Right cardiac atrium (tissue), 5 donors: ENCODE data around the gene VIT. TPM values are rescaled to one million over a fixed set of nuclear protein-coding genes. Genes with fewer than 3 reads are reported as not detected.

Experiments
- ATAC-seq, 2 donors: fragments of 200-7000 bp; cut with Tn5 transposase; one replicate each; pipeline versions ENCODE4 v1.8.0 to v1.9.1; 2020; ENCODE audit warnings: moderate library complexity in 2 of 2, mild to moderate bottlenecking in 1 of 2
- DNase-seq, 3 donors: peaks; one replicate each; pipeline ENCODE4 v3.0.0-alpha.2; 2020
- H3K27ac ChIP-seq: one replicate; pipeline ENCODE4 v1.5.1; 2013; ENCODE audit warnings: mild to moderate bottlenecking, low read length, control low read depth, moderate library complexity
- H3K27me3 ChIP-seq: one replicate; pipeline ENCODE4 v1.6.1; 2013; ENCODE audit not compliant: control insufficient read depth, insufficient read depth
- H3K4me1 ChIP-seq: one replicate; pipeline ENCODE4 v1.6.1; 2013; ENCODE audit warnings: low read length; ENCODE audit not compliant: control insufficient read depth, insufficient read depth
- H3K4me3 ChIP-seq: one replicate; pipeline ENCODE4 v1.5.1; 2013; ENCODE audit warnings: low read length, control low read depth
- H3K9me3 ChIP-seq: one replicate; pipeline ENCODE4 v1.6.1; 2013; ENCODE audit warnings: low read length; ENCODE audit not compliant: control insufficient read depth
- WGBS: extraction: QIAGEN DNeasy Blood & Tissue Kit; methylation state at CpG from one replicate; pipeline ENCODE4 v1.1.7; 2013; 5-methylcytosine and 5-hydroxymethylcytosine counted together
- intact Hi-C, 4 donors: fragments of 100-400 bp; cut with DNase I; formaldehyde crosslinking; loops; one replicate each; pipeline versions ENCODE4 v1.11.0 to v1.14.0; 2022 to 2023
- polyA plus RNA-seq: library from polyadenylated mRNA; stranded (reverse); fragments of 200-250 nt; gene quantifications from one replicate; pipeline ENCODE4 v1.2.3, GENCODE V29; 2013
- total RNA-seq, 4 donors: library from RNA; stranded (reverse); fragmentation: NEBNext Ultra II Directional; extraction: Animal tissue kit (Norgen Biotek cat#: 25700); gene quantifications; one replicate each; pipeline ENCODE4 v1.2.1, GENCODE V29; 2021
- donor health status: healthy with polysubstance abuse.
- donor health status: DM: no; HTN: yes; CAD: no.
- donor health status: DM: no; HTN: no; CAD: no.
- donor health status: DM: no; HTN: yes; CAD: no; lungs with severe emphysema.
- donor health status: DM: yes; HTN: yes; CAD: no.

Gene VIT
- total and polyA plus RNA-seq, 5 donors, result 10.2 to 25.0 (median 13.6) TPM

DNA sequence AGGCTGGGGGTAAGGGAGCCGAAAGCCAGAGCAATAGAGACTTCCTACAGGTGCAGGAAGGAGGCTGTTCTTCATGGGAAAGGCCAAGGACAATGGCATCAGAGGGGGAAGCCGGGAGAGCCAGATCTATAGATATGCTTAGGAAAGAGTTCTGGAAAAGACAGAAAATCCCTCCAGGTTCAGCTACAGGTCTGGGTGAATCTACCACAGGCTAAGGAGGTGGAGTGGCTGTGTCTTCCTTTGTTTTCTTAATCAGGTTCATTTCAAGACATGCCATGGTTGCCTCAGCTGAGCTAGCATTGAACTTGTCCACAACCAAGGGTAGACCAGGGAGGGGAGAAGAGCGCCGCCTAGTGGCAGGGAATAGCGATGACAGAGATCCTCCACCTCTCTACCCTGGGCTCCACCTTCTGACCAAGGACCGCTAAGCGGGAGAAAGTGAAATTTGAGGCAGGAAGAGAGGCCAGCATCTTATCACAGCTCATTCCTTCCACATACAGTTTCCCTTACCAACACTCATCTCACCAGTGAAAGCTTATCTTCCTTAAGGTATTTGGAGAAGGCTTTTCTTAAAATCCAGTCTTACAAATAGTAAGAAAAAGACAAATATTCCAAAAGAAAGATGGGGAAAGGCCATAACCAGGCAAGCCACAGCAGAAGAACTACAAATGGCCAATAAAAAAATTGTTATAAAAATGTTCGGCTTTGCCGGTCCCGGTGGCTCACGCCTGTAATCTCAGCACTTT is 74.2 kb downstream of the VIT start:
- intact Hi-C loops, result no loop called here
- H3K9me3 ChIP-seq, result no peaks in the 10 kb centered on the region
- no peaks in the 10 kb centered on the region for H3K27me3 ChIP-seq
- WGBS, result 58% methylated on average over 11 of the region's 11 CpGs
- no peak overlapping the region for H3K27ac ChIP-seq
- H3K4me1 ChIP-seq, result no peaks in the 10 kb centered on the region
- DNase-seq (peak in 1 of 3 donors; percentile 62), ATAC-seq (no peak)
- no peak overlapping the region for H3K4me3 ChIP-seq

DNA sequence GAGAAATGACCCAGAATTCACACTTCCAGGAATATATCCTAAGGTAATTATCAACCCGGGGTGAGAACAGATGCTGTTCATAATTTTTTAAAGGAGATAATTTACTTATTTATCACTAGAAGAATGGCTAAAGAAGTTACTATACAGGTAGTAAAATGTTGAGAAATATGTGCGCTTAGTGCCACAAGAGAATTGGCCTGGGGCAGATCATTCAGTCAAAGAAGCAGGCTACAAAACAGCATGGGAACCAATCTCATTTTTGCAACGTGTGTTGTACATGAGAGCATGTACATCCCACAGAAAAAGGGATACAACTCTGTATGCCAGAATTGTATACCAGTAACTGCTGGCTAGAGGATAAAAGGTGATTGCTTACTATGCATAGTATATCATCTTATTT is 75.2 kb downstream of the VIT start:
- H3K4me3 ChIP-seq, result no peak overlapping the region
- DNase-seq, result no peak
- no peaks in the 10 kb centered on the region for H3K27me3 ChIP-seq
- H3K27ac ChIP-seq, result no peak overlapping the region
- ATAC-seq, result no peak
- 84% methylated on average over 3 of the region's 3 CpGs for WGBS
- intact Hi-C loops, result no loop called here
- no peaks in the 10 kb centered on the region for H3K4me1 ChIP-seq
- no peaks in the 10 kb centered on the region for H3K9me3 ChIP-seq

DNA sequence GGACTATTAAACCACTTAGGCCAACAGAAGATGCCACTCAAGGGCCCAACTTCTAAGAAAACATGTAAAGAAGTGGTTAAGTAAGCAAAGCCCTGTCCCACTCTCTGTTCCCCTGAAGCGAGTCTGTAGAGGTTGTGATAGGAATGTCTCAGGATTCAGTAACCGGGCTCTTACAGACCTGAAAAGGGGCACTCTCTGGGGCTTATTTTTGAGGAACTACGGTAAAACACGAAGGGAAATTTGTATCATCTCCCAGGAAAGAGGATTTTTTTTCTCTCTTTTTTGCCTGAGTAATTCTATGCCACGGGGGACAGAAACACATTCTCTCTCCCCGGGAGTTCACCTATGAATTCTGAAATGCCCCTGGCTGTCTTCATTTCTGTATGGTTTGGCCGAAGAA is 77.4 kb downstream of the VIT start:
- intact Hi-C loops, result no loop called here
- H3K9me3 ChIP-seq, result no peaks in the 10 kb centered on the region
- DNase-seq, result no peak

DNA sequence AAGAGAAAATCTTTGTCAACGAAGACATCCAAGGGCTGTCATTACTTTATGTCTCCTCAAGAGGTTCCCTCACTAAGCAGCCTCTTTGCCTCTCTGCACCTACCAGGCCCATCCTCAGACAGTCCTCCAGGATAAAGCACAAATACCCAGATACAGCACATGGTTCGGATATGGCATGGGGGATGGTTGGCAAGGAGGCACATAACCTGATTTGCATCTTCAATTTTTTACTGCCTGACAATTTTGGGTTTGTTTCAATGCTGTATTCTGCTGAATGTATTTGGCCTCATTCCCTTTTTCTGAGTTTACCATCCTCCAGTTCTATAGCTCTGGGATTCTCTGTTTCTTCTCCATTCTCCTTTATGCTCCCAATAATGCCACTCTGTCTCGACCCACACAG is 78.8 kb downstream of the VIT start:
- intact Hi-C loops, result no loop called here
- no peak for ATAC-seq
- no peak for DNase-seq
- H3K9me3 ChIP-seq, result no peaks in the 10 kb centered on the region
- no peaks in the 10 kb centered on the region for H3K27me3 ChIP-seq
- no peak overlapping the region for H3K27ac ChIP-seq
- 82% methylated on average over 3 of the region's 3 CpGs for WGBS
- H3K4me1 ChIP-seq, result no peaks in the 10 kb centered on the region
- H3K4me3 ChIP-seq, result no peak overlapping the region

More for the DNA sequence above, 77.4 kb downstream of the VIT start:
- no peak for ATAC-seq
- Histone ChIP-seq H3K4me3 (no peak overlapping the region), H3K4me1 (no peaks in the 10 kb centered on the region), H3K27me3 (no peaks in the 10 kb centered on the region), H3K27ac (no peak overlapping the region)
- 74% methylated on average over 7 of the region's 7 CpGs for WGBS

DNA sequence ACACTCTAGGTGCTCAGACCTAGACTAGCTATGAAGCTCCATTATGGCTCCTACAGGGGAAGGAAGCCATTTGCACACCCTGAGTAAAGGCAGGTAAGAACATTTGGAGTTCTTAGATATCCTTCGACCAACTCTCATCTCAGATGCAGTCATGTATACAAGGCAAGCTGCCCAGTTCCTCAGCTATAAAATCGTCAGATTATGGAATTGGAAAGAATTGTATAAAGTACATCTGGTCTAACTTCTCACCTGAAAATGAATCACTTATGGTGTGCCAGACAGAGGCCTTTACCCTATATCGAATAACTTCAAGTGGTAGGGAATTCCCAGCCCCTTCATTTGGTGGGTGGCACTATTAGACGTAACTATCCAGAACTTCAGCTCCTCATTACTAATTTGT is 79.3 kb downstream of the VIT start:
- WGBS, result 84% methylated on average over 4 of the region's 4 CpGs
- Histone ChIP-seq H3K4me3 (no peak overlapping the region), H3K9me3 (no peaks in the 10 kb centered on the region), H3K4me1 (no peaks in the 10 kb centered on the region), H3K27me3 (no peaks in the 10 kb centered on the region), H3K27ac (no peak overlapping the region)
- intact Hi-C loops, result no loop called here
- ATAC-seq (no peak), DNase-seq (no peak)

DNA sequence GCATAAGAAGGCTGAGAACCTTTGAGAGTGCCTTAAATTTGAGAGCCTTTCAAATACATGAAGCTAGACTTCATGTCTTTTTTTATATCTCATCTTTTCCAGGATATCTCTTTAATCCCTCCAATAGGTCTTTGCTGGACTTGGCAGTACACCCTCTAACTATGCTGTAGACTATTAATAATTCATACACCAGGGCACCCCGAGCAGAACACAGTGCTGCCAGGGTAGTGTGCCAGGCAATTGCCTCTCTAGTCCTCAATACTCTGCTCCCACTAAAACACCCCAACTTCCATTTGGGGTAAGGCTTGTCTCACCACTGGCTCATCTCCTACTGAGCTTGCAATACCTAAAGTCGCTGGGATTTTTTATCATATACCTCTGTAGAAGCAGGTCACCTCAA is 80.8 kb downstream of the VIT start:
- no peak overlapping the region for H3K4me3 ChIP-seq
- intact Hi-C loops, result no loop called here
- no peaks in the 10 kb centered on the region for H3K9me3 ChIP-seq
- H3K27me3 ChIP-seq, result no peaks in the 10 kb centered on the region
- peak in 1 of 2 donors; percentile 65 for ATAC-seq
- 63% methylated on average over 2 of the region's 2 CpGs for WGBS
- DNase-seq, result no peak
- peak overlapping the region; percentile 36 for H3K27ac ChIP-seq
- H3K4me1 ChIP-seq, result no peaks in the 10 kb centered on the region

DNA sequence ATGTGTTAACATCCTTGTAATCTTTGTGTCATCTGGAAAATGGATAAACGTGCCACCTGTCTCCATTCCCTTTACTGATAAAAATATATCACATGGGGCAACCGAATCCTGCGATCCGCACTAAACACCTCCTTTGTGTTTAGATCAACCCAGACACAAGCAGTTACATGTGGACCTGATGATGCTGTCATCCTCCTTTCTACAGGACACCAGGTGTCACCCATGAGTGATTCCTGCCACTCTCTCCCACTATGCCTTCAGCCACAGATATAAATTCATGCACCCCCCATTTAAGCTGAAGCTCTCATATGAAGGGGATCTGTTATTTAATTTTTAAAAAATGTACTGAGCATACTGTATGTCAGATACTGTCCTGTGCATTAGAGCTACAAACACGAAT is 81.3 kb downstream of the VIT start:
- no peak for DNase-seq
- H3K4me1 ChIP-seq, result no peaks in the 10 kb centered on the region
- intact Hi-C loops, result no loop called here
- no peak for ATAC-seq
- no peaks in the 10 kb centered on the region for H3K27me3 ChIP-seq
- WGBS, result 73% methylated on average over 5 of the region's 5 CpGs
- no peak overlapping the region for H3K4me3 ChIP-seq
- H3K9me3 ChIP-seq, result no peaks in the 10 kb centered on the region
- no peak overlapping the region for H3K27ac ChIP-seq

DNA sequence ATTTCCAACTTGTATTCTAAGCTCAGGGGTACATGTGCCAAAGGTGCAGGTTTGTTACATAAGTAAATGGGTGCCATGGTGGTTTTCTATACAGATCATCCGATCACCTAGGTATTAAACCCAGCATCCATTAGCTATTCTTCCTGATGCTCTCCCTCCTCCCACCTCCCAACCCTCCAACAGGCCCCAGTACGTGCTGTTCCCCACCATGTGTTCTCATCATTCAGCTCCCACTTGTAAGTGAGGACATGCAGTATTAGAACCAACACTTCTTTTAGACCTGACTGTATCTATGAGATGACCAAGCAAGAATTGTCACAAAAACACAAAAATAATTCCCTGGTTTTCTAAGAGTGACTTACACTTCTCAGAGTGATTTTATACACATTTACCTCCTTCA is 83.0 kb downstream of the VIT start:
- peak in 1 of 3 donors; percentile 57 for DNase-seq
- Histone ChIP-seq H3K4me1 (peaks cover 2% of the 10 kb centered on the region), H3K27ac (no peak overlapping the region), H3K9me3 (no peaks in the 10 kb centered on the region), H3K27me3 (no peaks in the 10 kb centered on the region), H3K4me3 (no peak overlapping the region)
- WGBS, result 70% methylated on average over 2 of the region's 2 CpGs
- ATAC-seq, result peak; percentile 40 to 67
- intact Hi-C loops, result no loop called here

DNA sequence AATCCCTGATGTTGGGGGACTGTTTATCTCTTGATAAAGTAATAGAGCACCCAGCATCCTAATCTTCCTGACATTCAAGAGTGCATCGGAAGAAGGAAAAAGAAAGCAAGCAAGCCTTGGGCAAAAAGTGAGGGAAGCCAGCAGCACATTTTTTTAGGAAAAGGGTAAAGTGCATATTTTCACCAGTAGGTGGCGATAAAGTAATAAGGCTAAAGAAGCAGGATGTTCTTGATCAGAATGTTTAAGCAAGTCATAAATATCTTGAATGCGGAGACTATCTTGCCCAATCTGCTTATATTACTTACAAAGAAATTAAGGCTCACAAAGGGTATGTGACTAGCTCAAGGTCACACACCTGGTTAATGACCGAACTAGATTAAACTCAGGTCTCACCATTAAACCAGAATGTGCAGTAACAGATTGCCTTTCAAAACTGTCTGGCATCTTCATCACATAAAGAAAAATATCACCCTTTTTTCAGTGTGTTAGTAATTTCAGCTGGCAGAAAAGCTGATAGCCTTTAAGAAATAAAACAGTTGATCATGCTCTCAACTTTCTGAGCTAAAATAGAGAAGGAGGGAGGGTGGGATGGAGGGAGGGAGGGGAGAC is 83.8 kb downstream of the VIT start:
- no peaks in the 10 kb centered on the region for H3K27me3 ChIP-seq
- H3K4me1 ChIP-seq, result peaks cover 2% of the 10 kb centered on the region
- 2% methylated on average over 4 of the region's 4 CpGs for WGBS
- DNase-seq (no peak), ATAC-seq (peak; percentile 19 to 29)
- H3K9me3 ChIP-seq, result no peaks in the 10 kb centered on the region
- intact Hi-C loops, result loop anchor here in 3 of 4 donors (10.0 kb wide), 1 partner anchor 224 kb away; no protein-coding TSS in a partner anchor
- no peak overlapping the region for H3K27ac ChIP-seq
- H3K4me3 ChIP-seq, result no peak overlapping the region

DNA sequence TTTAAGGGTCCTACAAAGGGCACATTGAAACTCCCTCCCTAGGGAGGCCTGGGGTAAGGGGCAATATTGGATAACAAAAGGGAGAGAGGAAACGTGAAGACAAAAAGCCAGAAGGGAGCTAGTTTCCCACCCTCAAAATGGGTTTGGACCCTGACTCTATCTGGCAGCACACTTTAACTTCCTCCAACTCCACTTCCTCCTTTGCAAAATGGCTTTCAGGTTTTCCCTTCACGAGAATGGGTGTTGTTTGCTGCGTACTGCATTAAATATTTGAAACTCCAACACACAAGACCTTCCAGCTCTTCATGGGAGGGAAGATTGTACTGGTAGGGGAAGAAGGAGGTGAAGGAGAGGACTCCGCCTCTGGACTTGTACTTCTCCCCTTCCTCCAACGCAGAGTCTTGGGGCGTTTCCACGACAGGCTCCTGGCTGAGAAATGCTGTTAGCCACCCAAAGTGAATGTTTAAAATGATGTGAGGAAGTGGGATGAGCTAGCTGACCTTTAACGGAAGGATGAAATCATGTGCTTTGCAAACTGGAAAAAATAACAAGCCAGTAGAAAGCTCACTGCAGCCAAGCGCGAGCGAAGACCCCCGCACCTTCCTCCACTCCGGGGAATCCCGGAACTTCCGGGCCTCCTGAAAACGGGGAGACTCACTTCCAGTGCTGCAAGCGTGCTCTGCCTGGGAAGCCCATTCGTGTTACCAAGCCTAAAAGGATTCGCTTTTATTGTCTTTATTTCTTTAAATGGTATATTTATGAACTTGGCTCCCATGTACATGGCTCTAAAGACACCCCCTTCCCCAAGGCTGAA is 85.6 kb downstream of the VIT start:
- H3K9me3 ChIP-seq, result no peaks in the 10 kb centered on the region
- 40% methylated on average over 19 of the region's 19 CpGs for WGBS
- H3K27me3 ChIP-seq, result no peaks in the 10 kb centered on the region
- peak overlapping the region; percentile 26 for H3K4me3 ChIP-seq
- ATAC-seq (peak; percentile 34 to 42), DNase-seq (peak in 2 of 3 donors; percentile 30 to 71)
- H3K4me1 ChIP-seq, result peaks cover 2% of the 10 kb centered on the region
- H3K27ac ChIP-seq, result no peak overlapping the region
- intact Hi-C loops, result loop anchor here in 3 of 4 donors (10.0 kb wide), 1 partner anchor 223 kb away; no protein-coding TSS in a partner anchor

DNA sequence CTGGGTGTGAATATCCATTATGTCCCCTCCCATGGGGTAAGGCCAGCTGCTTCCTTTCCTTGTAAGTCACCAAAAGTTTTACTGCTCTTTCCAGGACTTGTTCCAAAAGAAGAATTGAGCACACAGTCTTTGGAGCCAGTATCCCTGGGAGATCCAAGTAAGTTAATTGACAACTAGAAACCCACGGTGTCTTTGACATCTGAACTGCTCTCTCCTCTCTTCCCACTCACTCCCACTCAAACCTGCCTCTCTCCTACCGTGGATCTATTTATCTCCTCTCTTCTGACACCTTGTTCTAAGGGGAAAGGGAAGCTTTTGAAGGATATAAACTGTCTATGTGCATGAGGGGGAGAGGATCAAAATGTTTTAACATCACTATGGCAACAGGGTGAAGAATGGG is 86.7 kb downstream of the VIT start:
- no peak for ATAC-seq
- WGBS, result 26% methylated on average over 2 of the region's 2 CpGs
- intact Hi-C loops, result loop anchor here in 3 of 4 donors (10.0 kb wide), 1 partner anchor 222 kb away; no protein-coding TSS in a partner anchor

More for the DNA sequence above, 86.7 kb downstream of the VIT start:
- H3K4me3 ChIP-seq, result no peak overlapping the region
- H3K27me3 ChIP-seq, result no peaks in the 10 kb centered on the region
- DNase-seq, result no peak
- H3K9me3 ChIP-seq, result no peaks in the 10 kb centered on the region
- H3K27ac ChIP-seq, result no peak overlapping the region
- peaks cover 2% of the 10 kb centered on the region for H3K4me1 ChIP-seq
